Right kidney (tissue), 1 donor: Measurements from ENCODE around the gene COL23A1.

Source experiments
- DNase-seq: peaks from one replicate; pipeline ENCODE4 v3.0.0-alpha.2; 2016

COL23A1 gene

GRCh38 chr5:178356431-178356872 is 233.7 kb downstream of the COL23A1 start:
- peak; percentile 50 for DNase-seq

GRCh38 chr5:178355671-178356070 is 234.5 kb downstream of the COL23A1 start:
- no peak for DNase-seq

GRCh38 chr5:178353461-178353860 is 236.7 kb downstream of the COL23A1 start:
- DNase-seq: no peak

DNA sequence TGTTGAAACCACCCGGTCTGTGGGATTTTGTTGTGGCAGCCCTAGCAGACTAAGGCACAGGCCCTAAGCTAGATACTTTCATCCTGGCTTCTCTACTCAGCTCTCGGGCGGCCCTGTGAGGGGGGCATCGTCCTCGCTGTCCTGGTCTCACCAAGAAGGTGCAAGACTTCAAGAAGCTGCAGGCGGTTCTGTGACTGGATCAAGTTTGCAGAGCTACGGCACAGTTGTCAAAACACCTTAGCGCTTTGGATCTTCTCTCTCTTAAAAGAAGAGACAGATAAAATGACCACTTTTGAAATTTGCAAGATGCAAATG is 238.2 kb downstream of the COL23A1 start:
- no peak for DNase-seq

DNA sequence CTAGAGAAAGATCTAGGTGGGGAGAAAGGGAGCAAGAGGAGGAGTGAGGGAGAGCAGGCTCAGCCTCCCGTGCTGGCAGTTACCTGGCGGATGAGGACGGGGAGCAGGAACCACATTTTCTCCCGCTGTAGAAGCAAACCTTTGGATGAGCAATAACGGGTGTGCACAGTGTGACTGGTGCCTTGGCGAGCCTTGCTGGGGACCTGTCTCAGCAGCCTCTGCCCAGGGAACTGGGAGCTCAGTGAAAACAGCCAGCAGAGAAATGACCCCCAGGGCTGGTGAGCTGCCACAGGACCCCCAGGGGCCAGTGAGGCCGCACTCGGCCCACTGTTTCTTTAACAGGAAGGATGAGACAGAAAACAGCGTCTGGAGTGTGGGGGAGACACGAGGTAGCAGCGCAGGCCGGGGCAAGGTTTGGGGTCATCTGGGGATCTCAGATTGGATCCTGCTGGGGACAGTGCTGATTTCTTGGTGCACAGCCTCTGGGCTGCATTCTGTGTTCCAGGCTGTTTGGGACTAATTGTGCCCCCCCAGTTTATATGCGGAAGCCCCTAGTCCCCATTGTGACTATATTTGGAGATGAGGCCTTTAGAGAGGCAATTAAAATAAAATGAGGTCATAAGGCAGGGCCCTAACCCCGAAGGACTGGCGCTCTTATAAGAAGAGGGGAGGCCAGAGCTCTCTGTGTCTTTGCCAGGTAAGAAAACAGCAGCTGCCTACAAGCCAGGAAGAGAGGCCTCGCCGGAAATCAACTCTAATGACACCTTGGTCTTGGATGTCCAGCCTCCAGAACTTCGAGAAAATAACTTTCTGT is 238.8 kb downstream of the COL23A1 start:
- no peak for DNase-seq

DNA sequence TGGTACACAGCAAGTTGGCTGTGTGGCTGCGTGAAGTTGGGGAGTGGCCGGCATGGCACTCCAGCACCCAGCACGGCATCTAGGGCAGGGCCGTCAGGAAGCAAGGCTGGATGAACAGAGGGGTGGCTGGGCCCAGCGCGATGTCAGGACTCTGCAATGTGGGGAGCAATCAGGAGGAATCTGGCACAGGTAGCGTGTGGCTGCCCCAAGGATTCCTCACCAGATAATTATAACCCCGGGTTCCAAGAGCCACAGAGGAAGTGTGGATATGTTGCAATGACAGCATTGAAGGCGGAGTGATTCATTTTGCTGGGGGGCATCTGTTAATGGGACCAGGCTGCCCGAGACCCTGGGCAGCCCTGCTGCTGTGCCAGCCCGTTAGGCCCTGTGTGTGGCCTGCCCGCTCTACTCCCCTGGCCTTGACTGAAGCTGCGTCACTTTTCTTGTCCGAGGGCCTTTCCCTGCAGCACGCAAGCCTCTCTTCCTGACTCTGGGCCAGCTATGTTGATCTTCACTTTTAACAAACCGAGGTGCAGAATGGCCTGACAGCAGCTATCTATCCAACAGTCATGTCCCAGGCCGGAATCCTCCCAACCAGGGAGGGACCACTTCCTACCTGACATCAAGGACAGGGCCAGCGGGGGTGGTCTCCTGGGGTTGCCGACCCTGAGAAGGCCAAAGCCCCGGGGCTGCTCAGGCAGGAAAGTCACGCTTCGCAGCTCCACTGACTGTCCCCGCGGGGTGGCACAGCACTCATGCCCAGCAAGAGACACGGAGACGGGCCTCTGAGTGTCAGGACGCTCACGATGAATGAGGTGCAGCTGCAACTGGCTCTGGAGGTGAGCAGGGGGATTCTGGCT is 239.6 kb downstream of the COL23A1 start:
- DNase-seq: peak; percentile 45

DNA sequence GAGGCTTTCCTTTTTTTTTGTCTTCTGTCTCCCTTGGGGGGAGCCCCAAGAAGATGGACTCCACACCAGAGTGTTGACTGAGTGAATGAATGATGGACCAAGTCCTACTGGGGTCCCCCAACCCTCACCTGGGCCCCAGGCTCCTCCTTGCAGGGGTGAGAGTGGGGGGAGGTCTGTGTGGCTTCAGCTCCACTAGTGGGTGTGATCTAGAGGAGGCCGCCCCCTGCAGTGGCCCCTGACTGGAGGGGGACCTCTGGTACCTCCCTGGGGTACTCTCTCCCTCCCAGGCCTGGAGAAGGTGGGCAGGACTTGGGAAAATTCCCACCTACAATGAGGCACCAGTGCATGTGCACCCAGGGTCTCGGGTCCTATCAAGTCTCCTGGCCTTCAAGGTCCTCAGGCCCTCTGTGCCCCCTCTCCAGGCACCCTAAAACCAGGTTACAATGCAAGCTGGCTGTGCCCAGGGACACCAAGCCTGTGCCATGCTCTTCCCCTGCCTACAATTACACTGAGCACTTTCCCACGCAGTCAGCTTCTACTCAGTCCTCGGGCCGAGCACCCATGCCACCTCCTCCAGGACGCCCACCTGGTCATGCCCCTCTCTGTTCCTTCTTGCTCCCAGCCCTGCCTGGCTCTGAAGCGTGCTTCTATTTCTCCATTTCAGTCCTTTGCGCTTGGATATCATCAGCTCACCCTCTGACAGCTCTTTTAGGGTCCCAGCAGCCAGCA is 240.4 kb downstream of the COL23A1 start:
- no peak for DNase-seq

DNA sequence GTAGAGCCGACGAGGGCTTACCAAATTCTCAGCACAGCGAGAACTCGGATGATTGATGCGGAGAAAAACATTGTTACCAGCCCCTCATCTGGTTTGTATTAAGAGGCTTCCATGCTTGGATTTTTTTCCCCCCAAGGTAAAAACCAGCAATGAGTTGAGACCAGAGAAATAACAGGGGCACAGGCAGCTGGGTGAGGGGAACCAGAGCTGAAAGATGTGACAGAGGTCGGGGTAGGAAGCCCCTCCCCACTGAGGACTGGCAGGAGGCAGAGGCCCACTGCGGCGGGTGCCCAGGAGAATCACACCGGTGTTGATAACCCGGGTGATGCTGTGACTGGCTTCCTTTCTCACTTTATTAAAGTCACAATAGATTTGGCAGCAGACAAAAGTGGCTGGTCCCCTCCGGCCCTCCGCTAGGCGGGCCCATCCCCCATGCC is 241.1 kb downstream of the COL23A1 start:
- DNase-seq: no peak

DNA sequence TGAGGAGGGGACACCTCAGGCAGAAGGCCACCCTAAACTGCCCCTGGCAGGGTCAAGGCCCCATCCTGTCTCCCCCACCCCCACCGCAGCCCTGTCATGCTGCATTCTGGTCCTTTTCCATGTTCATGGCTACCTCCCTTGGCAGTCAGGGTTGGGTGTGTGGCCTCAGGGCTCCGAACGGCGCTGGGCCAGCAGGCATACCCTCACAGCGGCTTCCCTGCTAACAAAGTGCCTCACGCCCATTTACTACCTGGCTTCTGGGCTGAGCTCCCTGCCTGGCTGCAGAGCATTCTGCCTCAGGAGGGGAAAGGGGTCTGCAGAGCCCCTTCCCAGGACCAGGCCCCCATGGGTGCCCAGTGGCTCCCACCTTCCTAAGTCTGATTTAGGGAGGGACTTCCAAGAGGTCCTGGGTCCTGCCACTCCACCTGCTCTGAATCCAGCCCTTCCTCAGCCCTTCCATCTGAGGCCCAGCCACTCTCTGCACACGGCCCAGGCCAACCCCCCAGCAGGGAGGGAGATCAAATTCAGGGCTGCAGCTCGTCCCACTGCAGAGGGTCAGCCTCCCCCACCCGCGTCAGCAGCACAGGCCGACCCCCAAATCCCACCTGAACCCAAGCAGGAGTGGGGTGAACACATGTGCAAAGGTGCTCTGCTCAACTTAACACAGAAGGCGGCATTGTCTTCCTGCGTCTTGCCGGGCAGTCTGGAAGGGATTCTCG is 241.7 kb downstream of the COL23A1 start:
- peak; percentile 31 for DNase-seq

DNA sequence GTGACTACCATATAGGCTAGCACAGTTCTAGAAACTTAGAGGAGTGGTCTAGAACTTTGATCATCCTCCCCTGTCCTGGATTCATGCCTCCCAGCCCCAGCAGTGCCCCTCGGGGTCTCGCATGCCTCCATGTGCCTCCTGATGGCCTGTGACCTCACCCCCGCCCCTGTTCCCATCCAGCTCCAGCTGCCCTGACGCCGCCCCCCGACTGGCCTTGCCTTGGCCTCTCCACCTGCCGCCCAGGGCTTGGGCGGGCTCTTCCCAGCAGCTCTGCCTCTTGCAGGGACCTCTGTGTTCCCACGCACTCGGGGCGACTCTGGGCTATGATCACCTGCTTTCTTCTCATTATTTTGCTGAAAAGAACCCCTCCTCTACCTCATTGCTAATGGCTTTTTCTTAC is 242.2 kb downstream of the COL23A1 start:
- no peak for DNase-seq

DNA sequence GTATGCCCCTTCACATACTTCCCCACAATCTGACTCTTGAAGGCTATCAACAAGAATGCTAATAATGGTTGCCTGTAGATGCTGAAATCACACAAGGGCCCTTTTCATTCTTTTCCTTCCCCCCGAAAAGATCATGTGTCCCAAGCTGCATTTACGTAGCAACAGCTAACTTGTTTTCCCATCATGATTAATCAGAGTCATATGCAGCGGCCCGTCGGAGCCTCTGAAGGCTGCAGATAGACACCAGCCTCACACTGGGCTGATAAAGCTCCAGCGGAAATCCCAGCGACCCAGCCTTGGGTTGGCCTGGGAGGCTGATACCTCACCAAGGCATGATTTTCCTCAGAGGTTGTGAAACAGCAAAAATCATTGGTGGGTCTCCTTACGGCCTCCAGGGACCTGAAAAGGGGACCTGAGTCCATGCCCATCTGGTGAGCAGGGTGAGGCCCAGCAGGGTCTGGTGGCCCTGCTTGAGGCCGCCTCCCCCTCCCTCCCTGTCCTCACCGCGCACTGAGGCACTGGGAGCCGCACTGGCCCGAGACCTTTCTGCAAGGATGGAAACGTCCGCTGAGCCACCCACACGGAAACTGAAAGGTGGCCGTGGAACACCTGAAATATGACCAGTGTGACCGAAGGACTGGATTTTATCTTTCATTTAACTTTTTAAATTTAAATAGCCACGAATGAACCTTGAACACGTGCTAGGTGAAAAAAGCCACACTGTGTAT is 243.4 kb downstream of the COL23A1 start:
- no peak for DNase-seq

- no peak for DNase-seq
Observed at GRCh38 chr5:178343306-178343705, 246.9 kb downstream of the COL23A1 start.

- no peak for DNase-seq
Observed at GRCh38 chr5:178341851-178342140, 248.4 kb downstream of the COL23A1 start.

- DNase-seq: no peak
Observed at GRCh38 chr5:178341091-178341850, 248.9 kb downstream of the COL23A1 start.

DNA sequence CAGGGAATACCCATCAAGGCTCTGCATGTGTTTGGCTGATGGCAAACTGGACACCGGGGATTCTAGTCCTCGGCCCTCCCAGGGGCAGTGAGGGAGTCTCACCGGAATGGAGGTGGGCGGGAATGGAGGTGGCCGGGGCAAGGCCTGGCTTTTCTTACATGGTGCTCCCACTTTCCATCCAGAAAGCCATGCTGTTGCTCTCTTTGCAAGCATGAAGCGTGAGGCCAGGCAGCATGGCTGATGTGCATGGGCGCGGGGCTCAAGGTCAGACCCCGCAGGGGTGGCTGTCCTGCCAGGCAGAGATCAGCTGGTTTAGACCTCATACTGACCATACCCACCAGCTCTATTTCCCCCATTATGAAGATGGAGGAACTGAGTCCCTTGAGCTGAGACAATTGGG is 249.6 kb downstream of the COL23A1 start:
- no peak for DNase-seq

DNA sequence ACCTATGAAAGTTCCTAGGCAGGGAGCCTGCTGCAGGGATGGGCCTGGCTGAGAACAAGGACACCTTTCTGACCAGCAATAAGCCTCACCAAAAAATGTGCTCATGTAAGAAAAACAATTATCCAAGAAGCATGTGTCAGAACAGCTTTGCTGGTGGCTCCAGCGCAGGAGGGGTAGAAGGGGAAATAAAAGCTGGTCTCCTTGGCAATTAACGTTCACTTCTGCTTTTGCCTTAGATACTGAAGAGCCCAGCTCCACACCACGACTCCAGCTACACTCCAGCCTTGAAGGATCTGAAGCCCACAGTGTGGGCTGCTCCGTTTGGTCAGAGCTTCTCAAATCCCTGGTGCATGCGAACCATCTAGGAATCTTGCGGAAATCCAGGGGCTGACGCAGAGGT is 250.0 kb downstream of the COL23A1 start:
- no peak for DNase-seq

DNA sequence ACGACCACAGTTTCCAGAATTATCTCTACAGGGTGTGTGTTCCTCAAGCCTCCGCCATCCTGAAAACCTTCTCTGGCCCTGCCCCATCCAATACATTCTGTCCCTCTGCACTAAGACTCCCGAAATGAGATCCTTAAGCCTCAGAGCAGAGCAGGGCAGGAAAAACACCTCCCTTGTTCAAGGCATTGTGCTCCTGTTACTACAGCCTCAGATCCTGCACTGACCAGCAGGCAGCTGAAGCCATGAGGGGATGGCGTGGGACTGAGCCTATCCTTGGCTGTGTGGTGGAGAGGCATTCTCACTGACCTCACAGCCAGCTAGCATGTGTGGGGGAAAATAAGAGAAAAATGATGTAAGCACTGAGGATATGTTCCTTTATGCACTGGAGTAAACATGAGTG is 250.9 kb downstream of the COL23A1 start:
- DNase-seq: no peak

- no peak for DNase-seq
Observed at GRCh38 chr5:178338750-178339144, 251.4 kb downstream of the COL23A1 start.

- no peak for DNase-seq
Observed at GRCh38 chr5:178338126-178338749, 252.0 kb downstream of the COL23A1 start.

- no peak for DNase-seq
Observed at GRCh38 chr5:178337334-178337741, 252.9 kb downstream of the COL23A1 start.

DNA sequence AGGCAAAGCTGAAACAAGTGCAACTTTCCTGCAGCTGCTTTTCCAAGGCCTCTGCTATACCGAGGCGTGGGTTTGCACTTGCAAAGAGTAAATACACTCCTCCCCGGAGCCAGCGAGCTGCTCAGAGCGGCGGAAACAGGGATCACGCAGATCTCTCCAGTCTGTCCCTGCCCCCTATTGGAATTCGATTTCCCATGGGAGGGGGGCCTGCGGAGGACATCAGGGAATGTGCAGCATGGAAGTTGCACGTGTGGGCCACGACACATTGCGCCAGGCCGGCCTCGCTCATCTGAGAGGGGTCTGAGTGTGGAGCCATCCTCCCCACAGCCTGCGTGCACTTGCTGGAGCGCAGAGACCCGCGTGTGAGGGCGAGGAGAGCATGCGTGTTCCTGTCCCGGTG is 253.3 kb downstream of the COL23A1 start:
- DNase-seq: no peak
